GM18951 (cell line): Measurements from ENCODE around the gene TMEM9.

Experiments
- POLR2A ChIP-seq: IDR thresholded peaks from 4 replicates; pipeline ENCODE4 v1.6.1; 2011; ENCODE audit warnings: mild to moderate bottlenecking; ENCODE audit not compliant: insufficient read length, insufficient read depth; ENCODE audit errors: extremely low read depth
- in situ Hi-C: fragments of 300-500 bp; cut with MboI; formaldehyde crosslinking; loops from one replicate; pipeline ENCODE4 v1.12.0; 2022; ENCODE audit warnings: low sequenced_read_pairs, mixed read lengths, inconsistent platforms; ENCODE audit not compliant: unreplicated experiment

The TMEM9 gene

GRCh38 chr1:201137579-201138310 is 16.5 kb downstream of the TMEM9 start:
- no peak for TF ChIP-seq POLR2A
- in situ Hi-C loops, result no loop called here

- in situ Hi-C loops, result no loop called here
- no peak for TF ChIP-seq POLR2A
These were observed 17.3 kb downstream of the TMEM9 start for GRCh38 chr1:201137024-201137392.

GRCh38 chr1:201136355-201137023 is 17.8 kb downstream of the TMEM9 start:
- in situ Hi-C loops, result no loop called here
- TF ChIP-seq POLR2A, result no peak

- TF ChIP-seq POLR2A, result no peak
- in situ Hi-C loops, result no loop called here
These were observed 19.9 kb downstream of the TMEM9 start for GRCh38 chr1:201134405-201134804.

GRCh38 chr1:201131398-201131797 is 22.9 kb downstream of the TMEM9 start:
- no peak for TF ChIP-seq POLR2A
- in situ Hi-C loops, result no loop called here

GRCh38 chr1:201128962-201129361 is 25.3 kb downstream of the TMEM9 start:
- in situ Hi-C loops, result no loop called here
- TF ChIP-seq POLR2A, result no peak

GRCh38 chr1:201128476-201128875 is 25.8 kb downstream of the TMEM9 start:
- no peak for TF ChIP-seq POLR2A

GRCh38 chr1:201127755-201128455 is 26.4 kb downstream of the TMEM9 start:
- TF ChIP-seq POLR2A, result no peak

More at GRCh38 chr1:201128476-201128875, 25.8 kb downstream of the TMEM9 start:
- in situ Hi-C loops, result no loop called here

GRCh38 chr1:201126832-201127754 is 27.2 kb downstream of the TMEM9 start, which contains the start of gene ASCL5:
TSS of gene ASCL5 (minus strand) at chr1:201127184. CDS start at chr1:201115372, 11,812 bp downstream.
- in situ Hi-C loops, result no loop called here
- TF ChIP-seq POLR2A, result no peak

More at GRCh38 chr1:201127755-201128455, 26.4 kb downstream of the TMEM9 start:
- in situ Hi-C loops, result no loop called here

GRCh38 chr1:201126463-201126831 is 27.8 kb downstream of the TMEM9 start:
- TF ChIP-seq POLR2A, result no peak
- in situ Hi-C loops, result no loop called here

- TF ChIP-seq POLR2A, result no peak
- in situ Hi-C loops, result no loop called here
These were observed 28.5 kb downstream of the TMEM9 start for GRCh38 chr1:201125800-201126199.

GRCh38 chr1:201125019-201125418 is 29.3 kb downstream of the TMEM9 start:
- no peak for TF ChIP-seq POLR2A
- in situ Hi-C loops, result no loop called here
